GM18951 (cell line): ENCODE results near the gene THRA.

Experiments used
- POLR2A ChIP-seq: IDR thresholded peaks from 4 replicates; pipeline ENCODE4 v1.6.1; 2011; ENCODE audit warnings: mild to moderate bottlenecking; ENCODE audit not compliant: insufficient read length, insufficient read depth; ENCODE audit errors: extremely low read depth
- in situ Hi-C: fragments of 300-500 bp; cut with MboI; formaldehyde crosslinking; loops from one replicate; pipeline ENCODE4 v1.12.0; 2022; ENCODE audit warnings: low sequenced_read_pairs, mixed read lengths, inconsistent platforms; ENCODE audit not compliant: unreplicated experiment

Gene THRA

GRCh38 chr17:40097931-40098845 lies 35.4 kb downstream of the THRA start:
- TF ChIP-seq POLR2A = no peak
- in situ Hi-C loops = no loop called here

GRCh38 chr17:40098846-40099618 lies 36.3 kb downstream of the THRA start:
- in situ Hi-C loops = no loop called here
- no peak for TF ChIP-seq POLR2A

- no peak for TF ChIP-seq POLR2A
- in situ Hi-C loops = no loop called here
Measured at GRCh38 chr17:40099619-40100418, 37.1 kb downstream of the THRA start.

GRCh38 chr17:40100419-40100668 lies 37.6 kb downstream of the THRA start, which contains the start of gene NR1D1:
NR1D1 (minus strand) TSS chr17:40100589; CDS start chr17:40100094, 495 bp downstream.
- TF ChIP-seq POLR2A = peak; percentile 65
- in situ Hi-C loops = no loop called here

GRCh38 chr17:40100669-40101366 lies 38.1 kb downstream of the THRA start:
- in situ Hi-C loops = no loop called here
- no peak for TF ChIP-seq POLR2A

- in situ Hi-C loops = no loop called here
- TF ChIP-seq POLR2A = no peak
Measured at GRCh38 chr17:40101367-40102210, 38.8 kb downstream of the THRA start.

- in situ Hi-C loops = no loop called here
- no peak for TF ChIP-seq POLR2A
Measured at GRCh38 chr17:40103071-40103661, 40.4 kb downstream of the THRA start.

GRCh38 chr17:40103688-40104087 lies 40.9 kb downstream of the THRA start:
- no peak for TF ChIP-seq POLR2A

GRCh38 chr17:40104594-40105486 lies 42.1 kb downstream of the THRA start:
- TF ChIP-seq POLR2A = no peak
- in situ Hi-C loops = no loop called here

More at GRCh38 chr17:40103688-40104087, 40.9 kb downstream of the THRA start:
- in situ Hi-C loops = no loop called here

- in situ Hi-C loops = no loop called here
- TF ChIP-seq POLR2A = no peak
Measured at GRCh38 chr17:40105861-40106759, 43.3 kb downstream of the THRA start.
